NCI-H1436 treated with DMSO at 0.1 percent for 48 hours (cell line): ENCODE measurements around the gene PDE11A.

Experiments
- DNase-seq: peaks from one replicate; lab custom pipeline; 2025; lab: John Stamatoyannopoulos, UW

The PDE11A gene

DNA sequence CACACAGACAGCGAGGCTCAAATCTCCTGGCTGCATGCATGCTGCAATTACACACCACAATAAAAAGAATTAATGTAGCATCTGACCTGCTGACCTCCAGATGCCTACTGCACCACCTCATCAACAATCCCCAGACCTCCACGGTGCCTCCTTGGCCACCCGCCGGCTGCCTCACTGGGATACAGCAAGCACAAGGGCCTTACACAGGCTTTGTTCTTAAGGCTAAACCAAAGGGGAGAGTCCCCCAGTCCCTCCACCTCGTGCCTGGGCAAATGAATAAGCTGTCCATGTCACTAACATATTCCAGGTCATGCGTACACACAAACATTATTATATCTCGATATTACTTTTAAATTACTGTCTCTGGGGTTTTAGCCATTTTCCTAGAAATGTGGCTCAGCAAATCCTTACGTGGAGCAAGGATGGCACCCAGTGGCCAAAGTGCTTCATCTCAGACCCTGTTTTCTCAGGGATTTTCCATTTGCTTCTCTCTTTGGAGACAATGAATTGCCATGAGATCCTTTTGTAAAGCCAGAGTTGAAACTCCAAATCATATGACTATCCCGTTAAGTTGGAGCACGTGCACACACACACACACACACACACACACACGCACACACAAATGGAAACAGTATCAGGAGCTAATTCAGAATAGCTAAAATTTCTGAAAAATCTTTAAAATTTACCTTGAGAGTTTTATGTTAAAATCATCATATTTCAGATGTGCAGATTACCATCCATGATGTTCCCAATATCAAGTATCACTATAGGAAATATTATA, 313.8 kb downstream of the PDE11A start:
- no peak for DNase-seq

DNA sequence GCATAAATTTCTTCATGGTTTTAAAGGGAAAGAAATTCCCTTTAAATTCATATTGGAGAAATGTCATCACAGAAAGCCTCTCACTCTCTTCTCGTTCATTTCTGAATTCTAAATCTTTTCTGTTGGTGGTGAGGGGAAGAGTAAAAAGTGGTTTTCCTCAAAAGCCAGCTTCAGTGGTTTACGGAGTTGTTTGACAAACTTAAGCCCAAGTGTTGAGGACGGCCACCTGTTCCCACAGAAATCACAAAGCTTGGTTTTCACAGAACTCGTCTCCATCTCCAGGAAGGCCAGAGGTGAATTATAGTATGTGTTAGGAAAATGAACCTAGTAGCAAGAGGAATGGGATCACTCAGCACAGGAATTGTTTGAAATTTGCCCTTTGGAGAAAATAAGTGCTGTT, 316.2 kb downstream of the PDE11A start:
- DNase-seq = no peak

DNA sequence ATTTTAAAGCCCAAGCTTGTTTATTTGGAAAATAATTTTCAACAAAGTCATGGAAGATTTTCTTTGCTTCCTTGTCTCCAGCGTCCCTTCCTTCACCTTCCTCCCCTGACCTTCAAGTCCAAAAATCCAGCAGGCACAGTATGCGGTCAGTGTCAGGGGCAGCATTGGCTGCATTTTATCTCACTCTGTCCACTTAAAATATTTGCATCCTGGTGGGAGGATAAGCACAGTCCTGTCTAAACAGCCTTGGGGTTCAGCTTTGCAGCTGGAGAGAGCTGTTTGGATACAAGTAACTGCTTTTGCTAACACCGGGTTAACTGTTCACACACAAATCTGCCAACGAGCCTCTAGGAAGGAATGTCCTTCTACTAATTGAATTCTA, 318.1 kb downstream of the PDE11A start:
- DNase-seq = no peak

DNA sequence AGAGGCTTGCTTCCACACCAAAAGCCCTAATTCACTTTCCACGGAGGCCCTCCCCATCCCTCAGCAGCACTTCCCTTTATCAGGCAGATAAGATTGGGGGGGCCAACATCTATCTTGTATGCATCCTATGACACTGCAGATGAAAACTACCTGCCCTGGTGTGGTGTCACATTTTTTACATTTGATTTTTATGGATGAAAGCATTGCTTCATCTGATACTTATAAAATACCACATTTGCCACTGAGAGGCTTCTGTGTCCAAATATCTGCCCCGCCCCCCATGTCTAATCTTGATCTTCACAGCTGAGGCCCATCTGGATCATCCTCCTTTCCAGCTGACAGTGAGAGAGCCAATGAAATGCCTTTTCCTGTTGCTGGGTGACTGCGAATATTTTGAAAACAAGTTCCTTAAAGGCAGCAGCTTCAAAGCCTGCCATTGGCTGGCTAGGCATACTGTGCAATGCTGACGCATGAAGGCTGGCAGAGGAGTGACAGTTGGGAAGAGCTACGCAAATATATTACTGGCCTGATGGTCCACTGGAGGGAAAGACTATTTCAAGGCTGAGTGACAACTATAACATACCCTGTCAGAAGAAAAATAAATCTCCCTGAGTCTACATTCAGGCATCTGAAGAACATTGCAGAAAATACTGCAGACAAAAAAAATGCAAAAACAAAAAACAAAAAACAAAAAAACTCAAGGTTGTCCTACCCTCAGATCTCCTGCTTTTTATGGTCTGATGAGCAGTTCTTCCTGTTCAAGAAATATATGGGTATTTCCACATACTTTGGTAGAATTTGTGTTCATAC, 318.7 kb downstream of the PDE11A start:
- no peak for DNase-seq

DNA sequence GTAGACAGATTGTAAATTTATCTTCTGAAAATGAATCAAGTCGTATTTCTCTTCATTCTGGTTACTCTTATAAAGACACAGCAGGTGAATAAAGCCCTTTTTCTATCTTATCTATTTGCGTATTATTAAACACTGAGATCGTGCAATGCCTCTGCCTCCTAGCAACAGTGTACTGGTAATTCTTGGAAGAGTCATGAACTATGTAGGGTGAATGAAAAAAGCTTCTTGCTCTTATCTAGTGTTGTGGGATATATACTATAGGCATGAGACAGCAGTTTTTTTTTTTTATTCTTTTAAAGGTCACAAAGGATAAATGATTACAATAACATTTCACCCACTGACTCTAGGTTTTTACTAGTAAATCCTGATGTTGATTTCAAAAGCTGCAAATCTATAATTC, 324.2 kb downstream of the PDE11A start:
- no peak for DNase-seq

DNA sequence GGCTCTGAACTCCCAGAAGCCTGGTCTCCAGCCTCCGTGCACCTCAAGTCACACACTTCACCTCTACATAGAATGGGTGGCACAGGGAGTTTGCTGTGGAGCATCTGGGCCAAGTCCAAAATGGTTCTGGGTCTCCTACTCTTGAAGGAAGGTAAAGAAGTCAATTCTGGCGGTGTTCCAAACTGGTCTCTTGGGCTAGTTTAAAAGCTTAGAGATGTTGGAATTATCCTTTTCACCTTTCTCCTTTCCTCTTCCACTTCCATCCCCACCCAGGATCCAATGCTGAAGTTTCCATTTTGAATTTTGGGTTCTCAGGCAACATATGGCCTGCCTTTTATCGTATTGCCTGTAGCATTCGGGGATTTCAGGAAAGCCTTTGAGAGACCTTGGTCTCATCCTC, 325.2 kb downstream of the PDE11A start:
- no peak for DNase-seq

DNA sequence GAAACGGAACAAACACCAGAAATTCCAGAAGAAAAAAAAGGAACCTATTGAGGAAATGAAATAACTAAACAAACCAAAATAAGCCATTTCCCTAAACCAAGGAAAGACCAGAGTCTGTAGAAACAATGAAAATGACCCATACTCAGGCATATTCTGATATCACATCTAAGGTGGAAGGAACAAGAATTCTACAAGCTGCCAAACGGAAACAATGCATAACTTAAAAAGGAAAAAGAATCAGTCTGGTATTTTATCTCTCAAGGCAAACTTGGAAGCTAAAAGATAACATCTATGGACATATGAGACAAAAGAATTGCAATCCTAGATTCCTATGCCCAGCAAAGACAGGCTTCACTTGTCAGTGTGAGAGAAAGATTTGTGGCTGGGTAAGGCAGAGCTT, 326.2 kb downstream of the PDE11A start:
- DNase-seq = no peak

DNA sequence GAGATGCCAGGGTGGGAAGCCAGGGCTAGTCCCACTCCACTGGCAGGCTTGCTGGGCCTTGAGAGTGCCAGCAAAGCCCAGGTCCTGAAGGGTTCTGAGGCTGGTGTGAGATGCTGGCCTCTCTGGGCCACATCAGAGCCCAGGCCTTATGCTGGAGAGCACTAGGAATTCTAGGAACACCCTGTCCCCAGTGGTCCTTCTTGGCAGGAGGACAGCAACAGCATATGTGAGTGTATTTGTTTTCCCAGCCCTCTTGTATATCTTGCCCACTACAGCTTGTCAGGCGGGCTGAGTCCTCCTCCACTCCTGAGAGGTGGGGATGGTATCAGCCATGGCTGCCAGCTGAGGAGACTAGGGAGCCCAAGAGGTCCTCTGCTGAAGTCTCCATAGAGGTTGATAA, 327.0 kb downstream of the PDE11A start:
- no peak for DNase-seq

DNA sequence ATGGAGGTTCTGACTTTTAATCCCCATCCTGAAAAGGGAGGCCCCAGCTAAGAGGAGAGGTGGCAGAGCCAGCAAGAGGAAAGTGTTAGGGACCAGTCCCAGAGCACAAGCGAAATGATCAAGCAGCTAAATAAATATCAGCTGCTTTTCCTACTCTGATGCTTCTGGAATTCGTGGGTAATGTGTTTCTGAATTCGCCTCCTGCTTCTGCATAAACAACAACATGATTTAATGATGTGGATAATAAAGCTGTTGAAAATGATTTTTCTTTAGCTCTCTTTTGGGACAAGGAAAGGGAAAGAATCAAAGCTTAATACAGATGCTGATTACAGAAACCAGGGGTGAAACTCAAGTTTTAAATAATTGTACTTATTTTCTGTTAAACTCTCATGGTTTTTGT, 329.7 kb downstream of the PDE11A start:
- DNase-seq = no peak

DNA sequence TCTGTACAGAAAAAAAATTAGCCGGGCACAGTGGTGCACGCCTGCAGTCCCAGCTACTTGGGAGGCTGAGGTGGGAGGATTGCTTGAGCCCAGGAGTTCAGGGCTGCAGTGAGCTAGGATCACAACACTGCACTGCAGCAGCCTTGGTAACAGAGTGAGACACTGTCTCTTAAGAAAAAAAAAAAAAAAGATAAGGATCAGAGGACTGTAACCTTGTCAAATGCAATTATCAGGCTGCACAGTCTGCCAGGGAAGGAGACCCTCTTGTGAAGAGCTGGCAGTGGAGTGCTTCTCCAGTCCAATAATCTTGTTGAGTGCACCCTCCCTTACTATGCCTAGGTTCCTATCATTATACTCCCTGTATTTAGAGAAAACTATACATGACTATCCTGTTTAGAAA, 330.7 kb downstream of the PDE11A start:
- no peak for DNase-seq

DNA sequence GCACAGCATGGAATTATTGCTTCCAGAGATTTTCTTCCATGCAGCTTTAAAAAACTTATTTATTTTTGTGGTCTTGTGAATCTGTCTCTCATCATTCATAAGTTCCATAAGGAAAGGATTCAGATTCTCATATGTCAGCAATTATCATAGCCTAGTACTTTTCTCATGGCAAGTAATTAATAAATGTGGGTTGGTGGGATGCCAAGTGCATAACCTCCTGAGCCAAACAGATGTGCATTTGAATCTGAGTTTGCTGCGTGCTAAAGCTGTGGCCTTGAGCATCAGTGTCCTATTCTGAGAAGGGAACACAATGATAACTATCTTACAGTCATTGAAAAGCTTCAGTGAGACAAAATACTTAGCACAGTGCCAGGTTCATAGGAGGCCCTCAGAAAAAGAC, 331.9 kb downstream of the PDE11A start:
- no peak for DNase-seq

DNA sequence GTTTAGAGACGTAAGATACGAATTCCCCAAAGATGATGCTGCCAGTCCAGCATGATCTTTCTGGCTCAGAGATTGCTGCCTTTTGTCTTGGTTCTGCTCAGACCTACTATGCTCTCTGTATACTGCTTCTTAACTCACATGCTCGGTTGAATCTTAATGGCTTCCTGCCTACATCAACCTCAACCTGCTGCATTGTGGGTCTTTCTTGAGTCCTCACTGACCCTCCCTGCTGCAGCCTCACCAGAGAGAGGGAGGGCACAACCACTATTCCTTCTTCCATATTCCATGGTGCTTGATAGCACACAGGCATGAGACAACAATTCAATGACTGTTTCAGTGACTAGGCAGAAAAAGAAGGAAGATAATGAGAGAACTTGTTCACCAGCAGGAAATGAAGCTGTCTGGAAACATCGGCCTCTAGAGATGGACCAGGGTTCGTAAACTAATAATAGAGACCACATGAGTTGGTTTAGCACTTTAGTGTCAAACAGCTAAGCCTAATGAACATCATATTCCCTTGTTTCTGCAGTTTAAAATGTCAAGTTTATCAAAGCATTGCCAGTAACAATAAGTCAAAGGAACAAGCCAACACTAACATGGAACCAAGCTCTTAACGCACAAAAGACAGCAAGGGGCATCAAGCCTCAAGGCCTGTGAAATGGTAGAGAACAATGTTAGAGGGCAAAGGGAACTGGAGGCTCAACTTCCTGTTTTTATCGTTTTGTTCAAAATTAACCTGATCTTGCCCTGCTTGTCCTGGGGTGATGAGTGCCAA, 333.9 kb downstream of the PDE11A start:
- no peak for DNase-seq

DNA sequence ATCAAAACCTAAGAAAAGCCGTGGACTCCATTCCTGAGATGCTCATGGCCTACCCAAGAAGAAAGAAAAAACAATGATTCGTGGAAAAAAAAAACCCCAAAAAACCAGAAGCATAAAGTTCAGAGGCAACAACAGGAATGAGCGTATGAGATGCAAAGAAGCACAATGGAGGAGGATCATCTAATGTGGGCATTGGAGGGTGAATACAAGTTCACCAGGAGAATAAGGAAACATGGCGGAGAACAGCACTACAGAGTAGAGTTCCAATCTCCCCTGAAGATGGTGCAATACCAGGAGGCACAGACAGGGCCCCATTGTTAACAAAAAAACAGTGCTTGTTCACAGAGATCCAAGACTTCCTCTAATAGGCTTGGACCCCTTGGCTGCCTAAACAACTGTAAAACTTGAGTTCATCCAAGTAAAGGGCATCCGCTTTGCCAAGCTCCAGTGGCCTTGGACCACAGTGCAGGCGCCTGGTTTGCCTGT, 337.2 kb downstream of the PDE11A start:
- no peak for DNase-seq

DNA sequence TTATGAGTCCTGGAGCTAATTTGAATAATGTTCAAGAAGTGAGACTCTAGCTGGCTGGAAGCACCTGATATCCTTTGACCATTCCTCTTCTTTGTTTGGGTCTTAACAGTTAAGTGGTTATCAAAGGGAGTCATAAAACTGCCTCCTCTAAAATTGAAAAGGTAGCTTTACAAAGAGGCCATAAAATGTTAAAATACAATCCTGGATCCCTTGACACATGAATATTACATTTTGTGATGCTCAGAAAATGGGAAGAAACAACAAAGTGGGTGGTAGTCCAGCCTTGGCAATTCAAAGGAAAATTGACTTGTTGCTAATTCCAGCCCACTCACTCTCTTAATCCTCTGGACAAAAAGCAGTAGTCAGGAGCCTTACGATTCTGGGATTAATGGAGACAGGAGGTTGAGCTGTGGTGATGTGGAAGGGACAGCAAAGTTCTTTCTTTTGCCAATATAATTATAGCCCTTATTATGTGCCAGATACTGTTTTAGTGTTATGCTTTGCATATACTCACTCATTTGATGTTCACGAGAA, 339.2 kb downstream of the PDE11A start:
- DNase-seq = no peak

DNA sequence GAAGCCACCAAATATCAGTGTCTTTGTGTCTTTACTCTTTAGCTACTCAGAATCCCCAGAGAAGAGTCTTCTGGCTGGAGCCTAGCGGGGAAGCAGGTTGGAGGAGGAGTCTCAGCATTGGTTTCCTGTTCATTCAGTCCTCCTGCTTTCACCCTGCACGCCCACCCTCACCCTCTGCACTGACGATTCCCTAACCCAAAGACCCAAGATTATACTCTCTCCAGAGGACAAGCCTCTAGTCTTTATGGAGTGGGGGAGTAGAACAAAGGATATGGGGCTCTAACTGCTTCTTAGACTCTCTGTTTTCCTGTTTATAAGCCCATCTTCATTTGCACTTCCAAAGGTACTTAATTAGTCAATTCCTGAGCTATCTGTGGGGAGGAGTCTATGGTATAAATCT, 341.2 kb downstream of the PDE11A start:
- no peak for DNase-seq

DNA sequence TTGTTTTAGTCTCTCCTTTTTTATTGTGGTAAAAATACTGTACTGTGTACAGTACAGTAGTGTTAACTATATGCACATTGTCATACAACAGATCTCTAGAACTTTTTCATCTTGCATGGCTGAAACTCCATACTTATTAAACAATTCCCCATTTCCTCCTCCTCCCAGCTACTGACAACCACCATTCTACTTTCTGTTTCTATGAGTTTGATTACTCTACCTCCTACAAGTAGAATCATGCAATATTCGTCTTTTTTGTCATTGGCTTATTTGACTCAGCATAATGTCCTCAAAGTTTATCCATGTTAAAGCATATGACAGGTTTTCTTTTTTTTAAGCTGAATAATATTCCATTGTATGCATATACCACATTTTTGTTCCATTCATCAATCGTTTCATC, 341.8 kb downstream of the PDE11A start:
- DNase-seq = no peak

DNA sequence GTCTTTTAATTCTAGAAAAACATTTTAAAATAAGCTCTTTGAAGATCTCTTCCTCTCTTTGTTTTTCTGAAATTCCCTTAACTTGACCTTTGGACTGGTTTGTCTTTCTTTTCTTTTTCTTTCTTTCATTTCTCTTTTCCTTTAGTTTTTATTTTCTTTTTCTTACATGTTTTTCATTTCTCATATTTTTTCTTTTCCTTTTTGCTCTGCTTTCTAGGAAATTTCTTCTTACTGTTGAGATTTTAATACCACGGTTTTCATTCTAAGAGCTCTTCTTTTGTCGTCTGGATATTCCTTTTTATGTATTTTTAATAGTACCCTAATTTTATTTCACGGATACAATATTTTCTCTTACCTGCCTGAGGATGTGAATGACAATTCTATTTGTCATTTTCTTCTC, 342.2 kb downstream of the PDE11A start:
- no peak for DNase-seq

DNA sequence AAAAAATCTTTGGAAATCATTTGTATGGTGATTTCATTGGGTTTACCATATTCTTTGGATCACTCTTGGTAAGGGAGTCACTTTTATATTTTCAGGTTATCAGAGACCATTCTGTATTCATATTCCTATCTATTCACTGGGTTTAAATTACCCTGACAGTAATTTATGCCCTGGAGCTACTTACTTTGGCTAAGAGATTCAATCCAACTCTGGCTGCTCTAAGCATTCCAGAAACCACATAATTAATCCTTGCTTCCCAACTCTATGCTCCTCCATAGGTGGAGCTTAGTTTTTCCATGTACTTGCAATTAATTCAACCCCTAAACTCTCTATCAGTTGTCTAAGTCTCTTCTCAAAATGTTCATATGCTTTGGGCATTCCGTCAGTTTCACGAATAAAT, 343.7 kb downstream of the PDE11A start:
- DNase-seq = no peak

DNA sequence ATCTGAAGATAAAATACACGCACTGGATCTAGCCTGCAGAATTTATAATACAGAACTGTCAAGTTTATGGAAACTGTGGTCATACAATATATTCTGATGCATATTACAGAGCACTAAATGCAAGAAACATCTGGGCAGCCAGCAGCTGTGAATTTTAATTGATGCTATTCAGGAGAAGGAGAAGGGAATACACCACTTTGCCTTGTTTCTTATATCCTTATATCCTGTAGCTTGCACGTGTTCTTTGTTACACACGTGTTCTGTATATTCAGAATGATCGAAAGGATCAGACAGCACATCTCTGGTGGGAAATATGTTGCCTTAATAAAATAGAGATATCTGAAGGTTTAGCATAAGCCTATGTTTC, 344.2 kb downstream of the PDE11A start:
- DNase-seq = no peak

DNA sequence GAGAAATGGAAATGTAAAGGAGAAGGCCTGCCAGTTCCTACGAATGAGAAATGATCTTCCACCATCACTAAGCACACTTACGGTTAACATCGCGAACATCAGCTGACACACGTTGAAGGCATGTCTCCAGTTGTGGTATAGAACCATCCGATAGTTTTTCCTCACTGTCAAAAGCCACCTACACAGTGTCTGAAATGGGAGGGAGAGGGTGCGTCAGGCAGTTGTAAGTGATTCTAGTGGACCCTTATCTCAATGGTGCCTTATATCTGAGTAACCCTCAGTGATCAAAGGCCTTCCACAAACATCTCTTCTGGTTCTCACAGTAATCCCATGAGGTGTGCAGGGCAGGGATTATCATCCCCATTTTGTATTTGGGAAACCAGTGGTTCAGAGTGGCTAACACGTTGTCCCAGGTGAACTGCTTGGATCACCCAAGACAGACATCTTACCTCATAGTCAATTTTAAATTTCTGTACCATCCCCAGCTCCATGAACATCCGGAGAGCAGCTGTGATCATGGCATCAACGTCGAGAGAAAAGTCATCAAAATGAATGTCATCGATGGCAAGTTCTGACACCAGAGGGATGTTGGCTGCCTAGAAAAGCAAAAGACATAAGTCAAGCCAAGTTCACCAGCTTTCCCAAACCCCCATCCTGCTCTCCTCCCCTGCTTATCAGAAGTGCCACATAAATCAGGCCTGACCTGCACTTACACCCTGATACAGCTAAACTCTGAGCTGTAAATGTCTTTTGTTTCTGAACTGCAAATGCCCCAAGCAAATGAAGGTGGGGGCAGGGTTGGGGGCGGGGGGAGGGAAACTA, 344.8 kb downstream of the PDE11A start:
- no peak for DNase-seq

DNA sequence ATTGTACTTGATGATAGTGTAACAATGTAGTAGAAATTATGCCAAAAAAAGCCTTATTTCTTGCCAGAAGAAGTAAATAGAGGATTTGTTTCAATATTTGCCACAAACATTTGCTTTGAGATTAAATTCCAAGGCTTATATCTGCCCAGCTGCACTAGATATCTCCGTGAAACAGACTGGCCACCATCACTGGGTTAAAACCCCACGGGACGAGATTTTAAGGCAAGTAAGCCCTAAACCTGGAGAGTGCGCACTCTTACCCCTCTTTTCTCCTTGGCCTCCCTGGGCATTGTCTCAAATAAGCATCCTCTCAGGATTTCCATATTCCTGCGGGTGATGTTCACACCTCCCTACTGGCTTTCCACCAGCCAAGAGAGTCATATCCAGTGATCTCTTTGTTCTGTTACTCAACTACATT, 345.6 kb downstream of the PDE11A start:
- DNase-seq = no peak
